SK-N-SH (cell line): Measurements from ENCODE around the gene YOD1.

Experiments used
- CHD2 ChIP-seq: fragments of 150-350 bp; IDR thresholded peaks from 2 replicates; pipeline ENCODE4 v1.6.1; 2018; ENCODE audit warnings: low read length; ENCODE audit not compliant: partially characterized antibody
- EP300 ChIP-seq, 2 experiments: IDR thresholded peaks; 2 replicates each; pipeline versions ENCODE4 v1.4.0 to v1.6.1; 2012; ENCODE audit warnings: borderline replicate concordance in 1 of 2, low read depth in 1 of 2, low read length in 1 of 2
- EZH2phosphoT487 ChIP-seq: fragments of 200-600 bp; sonication (generic); IDR thresholded peaks from 2 replicates; pipeline ENCODE4 v1.6.1; 2017; ENCODE audit warnings: low read depth, mixed run types, mild to moderate bottlenecking, antibody characterized with exemption, moderate library complexity, borderline replicate concordance
- JUND ChIP-seq: IDR thresholded peaks from 2 replicates; pipeline ENCODE4 v1.4.0; 2012
- MXI1 ChIP-seq: IDR thresholded peaks from 2 replicates; pipeline ENCODE4 v1.6.1; 2012; ENCODE audit warnings: mild to moderate bottlenecking, low read depth, low read length, improper control_type of control experiment
- POLR2AphosphoS5 ChIP-seq: IDR thresholded peaks from 2 replicates; pipeline ENCODE4 v1.6.1; 2012; ENCODE audit warnings: low read depth, low read length
- RAD21 ChIP-seq: IDR thresholded peaks from 2 replicates; pipeline ENCODE4 v1.6.1; 2012; ENCODE audit warnings: mild to moderate bottlenecking, low read length
- RCOR1 ChIP-seq: fragments of 150-350 bp; IDR thresholded peaks from 2 replicates; pipeline ENCODE4 v1.6.1; 2017; ENCODE audit warnings: antibody characterized with exemption, low read length
- RFX5 ChIP-seq: IDR thresholded peaks from 2 replicates; pipeline ENCODE4 v1.6.1; 2012; ENCODE audit warnings: mild to moderate bottlenecking, improper control_type of control experiment, low read length
- TF ChIP-seq, protein P1 (sequence below): fragments of 200-600 bp; sonication (generic); IDR thresholded peaks from 2 replicates; pipeline ENCODE4 v1.6.1; 2017; ENCODE audit warnings: antibody characterized with exemption, mild to moderate bottlenecking, moderate library complexity
- TF ChIP-seq, protein P2 (sequence below): IDR thresholded peaks from 2 replicates; pipeline ENCODE4 v1.6.1; 2012; ENCODE audit warnings: mild to moderate bottlenecking, low read depth, low read length, moderate library complexity
- TF ChIP-seq, protein P3 (sequence below): fragments of 150-350 bp; IDR thresholded peaks from 2 replicates; pipeline ENCODE4 v1.6.1; 2017; ENCODE audit warnings: antibody characterized with exemption, low read length, low read depth, borderline replicate concordance

DNA sequence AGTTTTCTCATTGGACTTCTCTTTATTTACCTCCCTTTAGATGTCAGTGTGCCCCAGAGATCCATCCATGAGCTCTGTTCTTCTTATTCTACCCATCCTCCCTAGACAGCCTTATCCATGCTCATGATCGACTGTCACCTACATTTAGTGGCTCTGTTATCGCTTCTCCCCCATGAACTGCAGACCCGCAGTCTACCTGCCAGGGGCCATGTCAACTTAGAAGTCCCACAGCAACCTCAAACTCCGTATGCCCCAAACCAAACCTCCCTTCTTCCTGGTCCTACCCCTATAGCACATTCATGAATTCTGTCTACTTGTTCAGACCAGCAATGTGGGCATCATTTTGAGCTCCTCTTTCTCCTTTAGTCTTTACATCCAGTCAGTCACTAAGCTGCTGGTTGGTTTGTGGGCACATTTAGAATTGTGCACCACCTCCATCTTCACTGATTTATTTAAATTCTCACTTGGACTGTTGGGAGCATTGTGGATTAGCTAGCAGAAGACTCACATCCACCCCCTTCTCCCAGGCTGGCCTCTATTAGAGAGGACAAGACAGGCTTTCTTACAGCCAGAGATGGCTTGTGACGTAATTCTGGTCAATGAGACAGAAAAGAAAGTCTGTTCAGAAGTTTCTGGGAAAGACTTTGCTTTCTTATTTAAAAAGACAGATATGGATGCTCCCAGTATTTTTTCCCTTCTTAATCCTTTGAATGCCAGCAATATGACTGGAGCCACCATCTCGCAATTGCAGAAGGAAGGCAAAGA lies 37.5 kb downstream of the YOD1 start:
- TF ChIP-seq, protein P1, sequence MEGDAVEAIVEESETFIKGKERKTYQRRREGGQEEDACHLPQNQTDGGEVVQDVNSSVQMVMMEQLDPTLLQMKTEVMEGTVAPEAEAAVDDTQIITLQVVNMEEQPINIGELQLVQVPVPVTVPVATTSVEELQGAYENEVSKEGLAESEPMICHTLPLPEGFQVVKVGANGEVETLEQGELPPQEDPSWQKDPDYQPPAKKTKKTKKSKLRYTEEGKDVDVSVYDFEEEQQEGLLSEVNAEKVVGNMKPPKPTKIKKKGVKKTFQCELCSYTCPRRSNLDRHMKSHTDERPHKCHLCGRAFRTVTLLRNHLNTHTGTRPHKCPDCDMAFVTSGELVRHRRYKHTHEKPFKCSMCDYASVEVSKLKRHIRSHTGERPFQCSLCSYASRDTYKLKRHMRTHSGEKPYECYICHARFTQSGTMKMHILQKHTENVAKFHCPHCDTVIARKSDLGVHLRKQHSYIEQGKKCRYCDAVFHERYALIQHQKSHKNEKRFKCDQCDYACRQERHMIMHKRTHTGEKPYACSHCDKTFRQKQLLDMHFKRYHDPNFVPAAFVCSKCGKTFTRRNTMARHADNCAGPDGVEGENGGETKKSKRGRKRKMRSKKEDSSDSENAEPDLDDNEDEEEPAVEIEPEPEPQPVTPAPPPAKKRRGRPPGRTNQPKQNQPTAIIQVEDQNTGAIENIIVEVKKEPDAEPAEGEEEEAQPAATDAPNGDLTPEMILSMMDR: no peak
- no peak for TF ChIP-seq POLR2AphosphoS5
- no peak for TF ChIP-seq RCOR1
- no peak for TF ChIP-seq EP300 (IDR thresholded peaks at IDR 0.05; ENCODE audit: borderline replicate concordance in 1 of 2, low read depth in 1 of 2, low read length in 1 of 2)
- TF ChIP-seq JUND: no peak
- TF ChIP-seq, protein P2, sequence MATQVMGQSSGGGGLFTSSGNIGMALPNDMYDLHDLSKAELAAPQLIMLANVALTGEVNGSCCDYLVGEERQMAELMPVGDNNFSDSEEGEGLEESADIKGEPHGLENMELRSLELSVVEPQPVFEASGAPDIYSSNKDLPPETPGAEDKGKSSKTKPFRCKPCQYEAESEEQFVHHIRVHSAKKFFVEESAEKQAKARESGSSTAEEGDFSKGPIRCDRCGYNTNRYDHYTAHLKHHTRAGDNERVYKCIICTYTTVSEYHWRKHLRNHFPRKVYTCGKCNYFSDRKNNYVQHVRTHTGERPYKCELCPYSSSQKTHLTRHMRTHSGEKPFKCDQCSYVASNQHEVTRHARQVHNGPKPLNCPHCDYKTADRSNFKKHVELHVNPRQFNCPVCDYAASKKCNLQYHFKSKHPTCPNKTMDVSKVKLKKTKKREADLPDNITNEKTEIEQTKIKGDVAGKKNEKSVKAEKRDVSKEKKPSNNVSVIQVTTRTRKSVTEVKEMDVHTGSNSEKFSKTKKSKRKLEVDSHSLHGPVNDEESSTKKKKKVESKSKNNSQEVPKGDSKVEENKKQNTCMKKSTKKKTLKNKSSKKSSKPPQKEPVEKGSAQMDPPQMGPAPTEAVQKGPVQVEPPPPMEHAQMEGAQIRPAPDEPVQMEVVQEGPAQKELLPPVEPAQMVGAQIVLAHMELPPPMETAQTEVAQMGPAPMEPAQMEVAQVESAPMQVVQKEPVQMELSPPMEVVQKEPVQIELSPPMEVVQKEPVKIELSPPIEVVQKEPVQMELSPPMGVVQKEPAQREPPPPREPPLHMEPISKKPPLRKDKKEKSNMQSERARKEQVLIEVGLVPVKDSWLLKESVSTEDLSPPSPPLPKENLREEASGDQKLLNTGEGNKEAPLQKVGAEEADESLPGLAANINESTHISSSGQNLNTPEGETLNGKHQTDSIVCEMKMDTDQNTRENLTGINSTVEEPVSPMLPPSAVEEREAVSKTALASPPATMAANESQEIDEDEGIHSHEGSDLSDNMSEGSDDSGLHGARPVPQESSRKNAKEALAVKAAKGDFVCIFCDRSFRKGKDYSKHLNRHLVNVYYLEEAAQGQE: no peak
- no peak for TF ChIP-seq MXI1
- no peak for TF ChIP-seq RFX5
- TF ChIP-seq RAD21: no peak
- no peak for TF ChIP-seq CHD2
- no peak for TF ChIP-seq EZH2phosphoT487
- TF ChIP-seq, protein P3, sequence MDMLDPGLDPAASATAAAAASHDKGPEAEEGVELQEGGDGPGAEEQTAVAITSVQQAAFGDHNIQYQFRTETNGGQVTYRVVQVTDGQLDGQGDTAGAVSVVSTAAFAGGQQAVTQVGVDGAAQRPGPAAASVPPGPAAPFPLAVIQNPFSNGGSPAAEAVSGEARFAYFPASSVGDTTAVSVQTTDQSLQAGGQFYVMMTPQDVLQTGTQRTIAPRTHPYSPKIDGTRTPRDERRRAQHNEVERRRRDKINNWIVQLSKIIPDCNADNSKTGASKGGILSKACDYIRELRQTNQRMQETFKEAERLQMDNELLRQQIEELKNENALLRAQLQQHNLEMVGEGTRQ: no peak
